GM12864 (cell line): ENCODE measurements around the gene GALK1.

Experiments
- DNase-seq: peaks from one replicate; pipeline ENCODE4 v3.0.0-alpha.2; 2011; ENCODE audit warnings: low read depth
- H3K4me3 ChIP-seq: 2 replicates; pipeline ENCODE4 v1.5.1; 2011; ENCODE audit warnings: mild to moderate bottlenecking, low read depth, low read length, control low read depth
- CTCF ChIP-seq: IDR thresholded peaks from 2 replicates; pipeline ENCODE4 v1.5.1; 2011; ENCODE audit warnings: low read depth, mild to moderate bottlenecking, moderate library complexity, low read length, control low read depth, inconsistent platforms; ENCODE audit errors: missing control alignments

GALK1 gene

GRCh38 chr17:75771334-75772281 lies 6.6 kb upstream of the GALK1 start:
- H3K4me3 ChIP-seq = no peak overlapping the region
- DNase-seq = no peak
- no peak for TF ChIP-seq CTCF

GRCh38 chr17:75769536-75769935 lies 4.5 kb upstream of the GALK1 start:
- no peak for DNase-seq
- no peak overlapping the region for H3K4me3 ChIP-seq
- no peak for TF ChIP-seq CTCF

- TF ChIP-seq CTCF = no peak
- H3K4me3 ChIP-seq = no peak overlapping the region
- no peak for DNase-seq
These were observed 2.9 kb upstream of the GALK1 start for GRCh38 chr17:75767881-75768280.

GRCh38 chr17:75765981-75766380 lies 989 bp upstream of the GALK1 start:
- no peak for DNase-seq
- TF ChIP-seq CTCF = no peak
- no peak overlapping the region for H3K4me3 ChIP-seq

- no peak for DNase-seq
- TF ChIP-seq CTCF = no peak
- H3K4me3 ChIP-seq = peak overlapping the region; percentile 85
These were observed 628 bp downstream of the GALK1 start for GRCh38 chr17:75764417-75764710.

- H3K4me3 ChIP-seq = peak overlapping the region; percentile 85
- no peak for TF ChIP-seq CTCF
- no peak for DNase-seq
These were observed 1.2 kb downstream of the GALK1 start for GRCh38 chr17:75763613-75764416.

- DNase-seq = no peak
These were observed 1.8 kb downstream of the GALK1 start for GRCh38 chr17:75763269-75763607.

More at GRCh38 chr17:75763269-75763607, 1.8 kb downstream of the GALK1 start:
- no peak overlapping the region for H3K4me3 ChIP-seq
- TF ChIP-seq CTCF = no peak
